ENCODE measurements around the gene ULK4. TPM values are rescaled to one million over a fixed set of nuclear protein-coding genes. Genes with fewer than 3 reads are reported as not detected.

ULK4 gene
- total and polyA plus RNA-seq, 9 of the 15 experiments (the other 6 are each of a cell fraction or from before 2014, with no cell fraction given), result 3.0 to 5.9 (median 3.5) TPM

- no peaks in the 10 kb centered on the region for H3K4me1 ChIP-seq (replicated peaks in 1 of 2; ENCODE audit: control insufficient read depth in 2 of 2, insufficient read depth in 2 of 2, low read length in 2 of 2)
- no peak overlapping the region for H3K4me3 ChIP-seq
- H3K36me3 ChIP-seq (ENCODE audit: control insufficient read depth, insufficient read depth, low read length), result no peaks in the 10 kb centered on the region
- ATAC-seq, result no peak
- no peaks in the 10 kb centered on the region for H3K9me3 ChIP-seq (replicated peaks; ENCODE audit: control insufficient read depth, insufficient read depth, low read depth, low read length)
- ChIA-PET CTCF (ENCODE audit: low intra/inter-chr PET ratio) (no interaction called here), POLR2A (no interaction called here)
- H3K9me1 ChIP-seq (ENCODE audit: control insufficient read depth, insufficient read depth, low read length), result peaks cover 2% of the 10 kb centered on the region
- no peak for FAIRE-seq
- TF ChIP-seq TAF7 (tag; IDR thresholded peaks at IDR 0.05), result no peak
- TF ChIP-seq ZNF583 (CRISPR knock-in tag; IDR thresholded peaks at IDR 0.05), result no peak
- no peak for TF ChIP-seq ZNF766 (CRISPR knock-in tag; conservative IDR thresholded peaks at IDR 0.05)
- no peak for TF ChIP-seq ZZZ3 (IDR thresholded peaks at IDR 0.05)
- TF ChIP-seq HINFP (tag; conservative IDR thresholded peaks at IDR 0.05; ENCODE audit: low read depth), result no peak
- TF ChIP-seq SNRNP70 (optimal IDR thresholded peaks at IDR 0.05; ENCODE audit: low read depth, low read length), result no peak
- no peak for TF ChIP-seq SAFB2 (IDR thresholded peaks at IDR 0.05; ENCODE audit: borderline replicate concordance, low read depth, low read length, severe bottlenecking)
- no peak for TF ChIP-seq TCF7L2 (IDR thresholded peaks at IDR 0.05; ENCODE audit: low read depth, low read length)
- TF ChIP-seq PML (IDR thresholded peaks at IDR 0.05; ENCODE audit: low read length), result no peak
- TF ChIP-seq FUS (optimal IDR thresholded peaks at IDR 0.05; ENCODE audit: low read depth, low read length), result no peak
- H3K27ac ChIP-seq (ENCODE audit: extremely low read depth, low read depth, low read length), result no peak overlapping the region
- peaks cover 2 to 9% of the 10 kb centered on the region in 2 experiments; a peak in 2 of 5 replicates for H3K27me3 ChIP-seq (ENCODE audit: control insufficient read depth in 2 of 2, insufficient read depth in 2 of 2, low read length in 2 of 2)
- no TSS peak for BruUV-seq (replicated peaks)
- no peaks in the 10 kb centered on the region for H4K20me1 ChIP-seq (replicated peaks; ENCODE audit: control insufficient read depth, insufficient read depth, low read length)
- H3K79me2 ChIP-seq (ENCODE audit: control insufficient read depth, insufficient read depth, low read length), result no peaks in the 10 kb centered on the region
- in situ Hi-C loops (cut with MboI) (no loop called here), intact Hi-C loops (cut with micrococcal nuclease) (no loop called here)
- 2% methylated on average over 3 of the region's 3 CpGs for WGBS (ENCODE audit: insufficient coverage, low coverage, missing lambda C conversion rate)
- no peak overlapping the region for H3K9ac ChIP-seq (ENCODE audit: insufficient read depth in 1 of 2, low read depth in 2 of 2, low read length in 2 of 2)
- no peak overlapping the region for H3K4me2 ChIP-seq (ENCODE audit: insufficient read depth, low read length)
- no peak overlapping the region for H2AFZ ChIP-seq (ENCODE audit: low read depth, low read length)
- no peak for DNase-seq (ENCODE audit: extremely low read depth in 1 of 4, low spot score in 3 of 4)
Measured at GRCh38 chr3:41295740-41296139, 666.2 kb downstream of the ULK4 start.

Measured in K562 (cell line).